ENCODE results near the gene SHKBP1. TPM values are rescaled to one million over a fixed set of nuclear protein-coding genes. Genes with fewer than 3 reads are reported as not detected.

The SHKBP1 gene
- total and polyA plus RNA-seq, 2 of the 13 experiments (the other 11 are each of a cell fraction or from before 2014, with no cell fraction given), result 16.2 to 17.4 TPM

DNA sequence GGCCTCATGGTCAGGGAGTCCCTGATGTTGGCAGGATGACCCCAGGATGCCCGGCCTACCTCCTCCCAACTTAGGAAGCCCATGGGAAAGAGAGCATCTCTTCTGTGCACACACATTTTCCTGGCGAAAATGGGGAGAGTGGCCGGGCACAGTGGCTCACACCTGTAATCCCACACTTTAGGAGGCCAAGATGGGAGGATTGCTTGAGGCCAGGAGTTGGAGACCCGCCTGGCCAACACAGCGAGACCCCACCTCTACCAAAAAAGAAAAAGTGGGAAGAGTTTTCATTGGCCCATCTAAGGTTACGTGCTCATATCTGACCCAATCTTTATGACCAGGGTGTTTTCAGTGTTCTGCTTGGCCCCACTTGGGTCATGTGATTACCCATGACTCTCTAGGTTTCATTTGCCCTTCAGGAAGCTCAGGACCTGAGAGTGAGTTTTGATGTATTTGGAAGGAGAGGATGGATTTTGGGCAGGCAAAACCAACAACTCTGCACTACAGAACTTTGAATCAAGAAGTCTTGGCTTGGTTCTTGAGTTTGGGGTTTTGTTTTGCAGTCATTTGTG lies 33.6 kb upstream of the SHKBP1 start:
- Histone ChIP-seq H2AFZ (ENCODE audit: low read length) (no peak overlapping the region), H3K27ac (ENCODE audit: extremely low read length, insufficient read depth, low read length) (no peak overlapping the region), H3K36me3 (replicated peaks in 1 of 2; ENCODE audit: control insufficient read depth in 1 of 2, insufficient read depth in 2 of 2, low read length in 2 of 2) (no peaks in the 10 kb centered on the region), H3K9ac (ENCODE audit: insufficient read depth, low read depth, low read length) (no peak overlapping the region), H3K9me3 (ENCODE audit: low read length) (no peaks in the 10 kb centered on the region), H4K20me1 (ENCODE audit: insufficient read depth, low read length) (no peaks in the 10 kb centered on the region), H3K4me2 (ENCODE audit: low read depth, low read length) (no peak overlapping the region), H3K27me3 (ENCODE audit: control insufficient read depth in 1 of 2, insufficient read depth in 2 of 2, low read length in 2 of 2) (peaks cover 1 to 3% of the 10 kb centered on the region in 2 experiments; a peak in 3 of 5 replicates), H3K4me3 (replicated peaks in 1 of 3; ENCODE audit: insufficient read depth in 1 of 3, low read depth in 2 of 3, low read length in 3 of 3) (no peak overlapping the region), H3K79me2 (ENCODE audit: insufficient read depth, low read length) (no peaks in the 10 kb centered on the region), H3K4me1 (ENCODE audit: insufficient read depth, low read length) (peaks cover 4% of the 10 kb centered on the region; the same call in 1 of the 2 replicates)
- POLR2A ChIA-PET, result no interaction called here
- ATAC-seq (no peak), FAIRE-seq (no peak), DNase-seq (ENCODE audit: low spot score) (no peak)
- BruUV-seq (replicated peaks), result no TSS peak
- WGBS (ENCODE audit: low lambda C conversion rate), result 17% methylated on average over 6 of the region's 6 CpGs
- CTCF ChIA-PET (ENCODE audit: low intra/inter-chr PET ratio, low total read pairs), result interaction anchor here (0.6 kb wide), 1 partner anchor 92 kb away, joined by 3 read pairs; no protein-coding TSS in a partner anchor
- TF ChIP-seq ZNF24 (IDR thresholded peaks at IDR 0.05), result no peak
- no peak for TF ChIP-seq ZNF558 (CRISPR knock-in tag; IDR thresholded peaks at IDR 0.05; ENCODE audit: borderline replicate concordance)
- TF ChIP-seq ZNF30 (CRISPR knock-in tag; IDR thresholded peaks at IDR 0.05), result no peak
- TF ChIP-seq USF2 (IDR thresholded peaks at IDR 0.05; ENCODE audit: low read depth, low read length), result no peak
- no peak for TF ChIP-seq USF2 (CRISPR knock-in tag; IDR thresholded peaks at IDR 0.05; ENCODE audit: borderline replicate concordance)
- TF ChIP-seq ZC3H13 (CRISPR knock-in tag; IDR thresholded peaks at IDR 0.05), result no peak
- TF ChIP-seq, protein P1, sequence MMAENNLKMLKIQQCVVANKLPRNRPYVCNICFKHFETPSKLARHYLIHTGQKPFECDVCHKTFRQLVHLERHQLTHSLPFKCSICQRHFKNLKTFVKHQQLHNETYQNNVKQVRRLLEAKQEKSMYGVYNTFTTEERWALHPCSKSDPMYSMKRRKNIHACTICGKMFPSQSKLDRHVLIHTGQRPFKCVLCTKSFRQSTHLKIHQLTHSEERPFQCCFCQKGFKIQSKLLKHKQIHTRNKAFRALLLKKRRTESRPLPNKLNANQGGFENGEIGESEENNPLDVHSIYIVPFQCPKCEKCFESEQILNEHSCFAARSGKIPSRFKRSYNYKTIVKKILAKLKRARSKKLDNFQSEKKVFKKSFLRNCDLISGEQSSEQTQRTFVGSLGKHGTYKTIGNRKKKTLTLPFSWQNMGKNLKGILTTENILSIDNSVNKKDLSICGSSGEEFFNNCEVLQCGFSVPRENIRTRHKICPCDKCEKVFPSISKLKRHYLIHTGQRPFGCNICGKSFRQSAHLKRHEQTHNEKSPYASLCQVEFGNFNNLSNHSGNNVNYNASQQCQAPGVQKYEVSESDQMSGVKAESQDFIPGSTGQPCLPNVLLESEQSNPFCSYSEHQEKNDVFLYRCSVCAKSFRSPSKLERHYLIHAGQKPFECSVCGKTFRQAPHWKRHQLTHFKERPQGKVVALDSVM (CRISPR knock-in tag; IDR thresholded peaks at IDR 0.05), result no peak
- TF ChIP-seq ZNF816 (CRISPR knock-in tag; IDR thresholded peaks at IDR 0.05; ENCODE audit: borderline replicate concordance), result no peak
- TF ChIP-seq REPIN1 (CRISPR knock-in tag; IDR thresholded peaks at IDR 0.05; ENCODE audit: borderline replicate concordance, low read depth), result no peak
- no peak for TF ChIP-seq NRL (CRISPR knock-in tag; IDR thresholded peaks at IDR 0.05; ENCODE audit: borderline replicate concordance)
- TF ChIP-seq, protein P2, sequence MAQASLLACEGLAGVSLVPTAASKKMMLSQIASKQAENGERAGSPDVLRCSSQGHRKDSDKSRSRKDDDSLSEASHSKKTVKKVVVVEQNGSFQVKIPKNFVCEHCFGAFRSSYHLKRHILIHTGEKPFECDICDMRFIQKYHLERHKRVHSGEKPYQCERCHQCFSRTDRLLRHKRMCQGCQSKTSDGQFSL (CRISPR knock-in tag; IDR thresholded peaks at IDR 0.05), result no peak
- TF ChIP-seq MAFF (IDR thresholded peaks at IDR 0.05; ENCODE audit: low read depth, low read length), result no peak
- TF ChIP-seq CENPBD1 (CRISPR knock-in tag; IDR thresholded peaks at IDR 0.05; ENCODE audit: borderline replicate concordance, low read depth), result no peak
- TF ChIP-seq RFX1 (IDR thresholded peaks at IDR 0.05), result no peak
- intact Hi-C loops (cut with micrococcal nuclease; ENCODE audit: unreplicated experiment) (loop anchor here (10.0 kb wide), 1 partner anchor 92 kb away; no protein-coding TSS in a partner anchor), in situ Hi-C loops (cut with HindIII; ENCODE audit: extremely low pct_ligation_motif_present, low pct_unique_long_range_greater_than_20kb) (no loop called here)
